C4-2B (cell line): ENCODE results near the gene CCNG2.

Experiments used
- CTCF ChIP-seq: fragments of 450-650 bp; conservative IDR thresholded peaks from 2 replicates; pipeline ENCODE4 v1.5.1; 2017; ENCODE audit warnings: mild to moderate bottlenecking
- ZFX ChIP-seq: fragments of 450-650 bp; IDR thresholded peaks from 2 replicates; pipeline ENCODE4 v1.6.1; 2017

- TF ChIP-seq CTCF (no peak), ZFX (no peak)
Observed at GRCh38 chr4:77156533-77156911, 485 bp upstream of the CCNG2 start.
